ENCODE results near the gene TMEM132A. TPM values are rescaled to one million over a fixed set of nuclear protein-coding genes. Genes with fewer than 3 reads are reported as not detected.

The TMEM132A gene
- total RNA-seq, 1 donor: 40.6 TPM

GRCh38 chr11:60932605-60933356 is 8.5 kb downstream of the TMEM132A start:
- TF ChIP-seq CTCF (IDR thresholded peaks at IDR 0.05; ENCODE audit: insufficient read depth, low read depth, low read length): no peak
- no peak for DNase-seq (ENCODE audit: low read depth)
- no peak overlapping the region for H3K4me3 ChIP-seq (ENCODE audit: low read depth, low read length)

DNA sequence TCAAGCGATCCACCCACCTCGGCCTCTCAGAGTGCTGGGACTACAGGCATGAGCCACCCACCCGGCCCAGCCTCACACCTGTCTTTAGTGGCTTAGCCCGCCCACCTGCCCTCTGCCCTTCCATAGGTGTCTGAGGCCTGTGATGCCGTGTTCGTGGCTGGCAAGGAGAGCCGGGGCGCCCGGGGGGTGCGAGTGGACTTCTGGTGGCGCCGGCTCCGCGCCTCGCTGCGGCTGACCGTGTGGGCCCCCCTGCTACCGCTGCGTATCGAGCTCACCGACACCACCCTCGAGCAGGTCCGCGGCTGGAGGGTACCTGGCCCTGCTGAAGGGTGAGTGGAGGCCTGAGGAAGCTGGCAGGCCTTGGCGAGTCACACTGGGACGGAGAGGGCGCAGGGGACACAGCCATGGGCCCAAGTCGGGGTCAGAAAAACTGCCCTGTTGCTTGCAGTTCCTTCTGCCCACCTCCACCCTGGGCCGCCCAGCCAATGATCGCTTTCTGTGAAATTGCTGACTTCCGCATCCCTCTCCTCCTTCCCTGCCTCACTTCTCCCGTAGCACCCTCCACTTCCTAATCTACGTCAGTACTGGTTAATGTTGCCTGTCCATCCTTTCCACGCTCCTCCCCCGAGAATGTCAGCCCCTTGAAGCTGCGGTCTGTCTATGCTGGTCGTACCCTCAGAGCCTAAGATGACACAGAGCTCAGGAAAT is 9.3 kb downstream of the TMEM132A start:
- H3K4me3 ChIP-seq (ENCODE audit: low read depth, low read length): no peak overlapping the region
- TF ChIP-seq CTCF (IDR thresholded peaks at IDR 0.05; ENCODE audit: insufficient read depth, low read depth, low read length): no peak
- no peak for DNase-seq (ENCODE audit: low read depth)

- DNase-seq (ENCODE audit: low read depth): no peak
- TF ChIP-seq CTCF (IDR thresholded peaks at IDR 0.05; ENCODE audit: insufficient read depth, low read depth, low read length): no peak
- no peak overlapping the region for H3K4me3 ChIP-seq (ENCODE audit: low read depth, low read length)
These were observed 10.0 kb downstream of the TMEM132A start for GRCh38 chr11:60934124-60934789.

DNA sequence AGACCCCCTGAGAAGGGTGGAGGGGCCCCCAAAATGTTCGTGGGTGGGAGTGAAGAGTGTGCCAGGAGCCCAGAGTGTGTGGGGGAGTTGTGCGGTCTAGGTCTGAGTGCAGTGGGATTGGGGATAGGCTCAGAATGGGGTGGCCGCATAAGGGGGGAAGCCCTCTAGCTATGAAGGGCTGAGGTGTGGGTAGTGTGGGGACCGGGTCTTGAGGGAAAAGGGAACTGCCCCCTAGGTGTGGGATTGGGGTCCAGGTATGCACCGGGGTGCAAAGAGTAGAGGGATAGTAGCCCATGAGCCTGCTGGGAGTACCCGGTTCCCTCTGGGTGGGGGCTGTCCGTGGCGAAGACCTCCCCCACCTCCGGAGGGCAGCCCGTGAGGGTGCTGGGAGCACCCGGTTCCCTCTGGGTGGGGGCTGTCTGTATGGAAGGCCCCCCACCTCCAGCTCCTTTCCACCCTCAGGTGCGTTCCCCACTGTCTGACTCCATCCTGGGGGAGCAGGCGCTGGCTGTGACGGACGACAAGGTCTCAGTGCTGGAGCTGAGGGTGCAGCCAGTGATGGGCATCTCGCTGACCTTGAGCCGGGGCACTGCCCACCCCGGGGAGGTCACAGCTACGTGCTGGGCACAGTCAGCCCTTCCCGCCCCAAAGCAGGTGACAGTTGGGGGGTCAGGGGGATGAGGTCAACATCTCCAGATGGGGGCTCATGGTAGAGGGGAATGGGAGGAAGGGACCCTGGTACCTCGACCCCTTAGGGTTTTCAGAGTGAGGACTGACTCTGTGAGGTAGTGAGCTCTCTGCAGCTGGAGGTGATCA is 10.7 kb downstream of the TMEM132A start:
- H3K4me3 ChIP-seq (ENCODE audit: low read depth, low read length): no peak overlapping the region
- TF ChIP-seq CTCF (IDR thresholded peaks at IDR 0.05; ENCODE audit: insufficient read depth, low read depth, low read length): no peak
- no peak for DNase-seq (ENCODE audit: low read depth)

GRCh38 chr11:60935676-60936442 is 11.6 kb downstream of the TMEM132A start:
- DNase-seq (ENCODE audit: low read depth): no peak
- no peak overlapping the region for H3K4me3 ChIP-seq (ENCODE audit: low read depth, low read length)
- TF ChIP-seq CTCF (IDR thresholded peaks at IDR 0.05; ENCODE audit: insufficient read depth, low read depth, low read length): no peak

Measured in fibroblast of villous mesenchyme (primary cell).